ENCODE measurements around the gene PPP1R9B. TPM values are rescaled to one million over a fixed set of nuclear protein-coding genes. Genes with fewer than 3 reads are reported as not detected.

PPP1R9B gene
- total and polyA plus RNA-seq, 2 experiments from 2014 or later = 5.1 to 26.2 TPM

GRCh38 chr17:50176559-50177357 lies 26.3 kb upstream of the PPP1R9B start:
- H3K9me2 ChIP-seq (replicated peaks; ENCODE audit: insufficient read depth) = no peaks in the 10 kb centered on the region
- no peaks in the 10 kb centered on the region for H3K27me3 ChIP-seq
- no peaks in the 10 kb centered on the region for H3K36me3 ChIP-seq (replicated peaks; ENCODE audit: insufficient read depth, low read depth)
- H3K9me3 ChIP-seq (ENCODE audit: low read depth) = no peaks in the 10 kb centered on the region
- 91% methylated on average over 20 of the region's 20 CpGs for WGBS (ENCODE audit: low lambda C conversion rate, missing lambda C conversion rate)
- H3K27ac ChIP-seq = peak overlapping the region; percentile 93
- no peaks in the 10 kb centered on the region for H4K20me1 ChIP-seq (ENCODE audit: insufficient read depth, poor library complexity, severe bottlenecking)
- no peak for TF ChIP-seq EZH2 (IDR thresholded peaks at IDR 0.05; ENCODE audit: borderline replicate concordance)
- TF ChIP-seq CTCF (IDR thresholded peaks at IDR 0.05; ENCODE audit: poor library complexity) = no peak
- no peak for TF ChIP-seq EZH2phosphoT487 (IDR thresholded peaks at IDR 0.05; ENCODE audit: low read depth, severe bottlenecking, unreplicated experiment)
- no peak overlapping the region for H2AFZ ChIP-seq
- no peak for DNase-seq (ENCODE audit: low spot score)
- H3K79me2 ChIP-seq = no peaks in the 10 kb centered on the region
- H3K4me3 ChIP-seq = no peak overlapping the region
- peaks cover 47% of the 10 kb centered on the region for H3K4me1 ChIP-seq (ENCODE audit: insufficient read depth)
- H3K4me2 ChIP-seq = no peak overlapping the region

DNA sequence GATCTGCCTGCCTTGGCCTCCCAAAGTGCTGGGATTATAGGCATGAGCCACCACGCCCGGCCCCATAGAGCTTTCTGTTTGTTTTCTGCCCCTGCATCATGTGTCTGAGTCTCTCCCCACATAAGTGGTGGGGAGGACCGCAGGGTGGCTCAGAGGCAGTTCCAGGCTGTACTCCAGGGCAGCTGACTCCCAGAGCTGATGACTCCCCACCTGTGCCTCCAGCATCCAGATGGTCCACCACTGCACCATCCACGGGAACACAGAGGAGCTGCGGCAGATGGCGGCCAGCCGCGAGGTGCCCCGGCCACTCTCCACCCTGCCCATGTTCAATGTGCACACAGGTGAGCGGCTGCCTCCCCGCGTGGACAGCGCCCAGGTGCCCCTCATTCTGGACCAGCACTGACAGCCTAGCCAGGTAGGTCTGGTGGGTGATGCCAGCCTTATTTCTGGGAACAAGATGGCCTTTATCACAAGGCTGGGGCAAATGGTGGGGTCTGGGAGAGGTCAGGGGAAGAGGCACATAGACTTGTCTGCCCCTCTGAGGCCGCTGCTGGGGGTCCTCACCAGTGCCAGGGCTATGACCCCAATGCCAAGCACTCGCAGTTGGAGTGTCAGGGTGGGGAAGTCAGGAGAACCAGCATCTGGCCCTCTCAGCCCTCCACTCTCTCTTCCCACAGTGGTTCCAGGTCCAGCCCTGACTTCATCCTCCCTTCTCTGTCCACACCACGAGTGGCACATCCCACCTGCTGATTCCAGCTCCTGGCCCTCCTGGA lies 24.7 kb upstream of the PPP1R9B start:
- 90% methylated on average over 16 of the region's 16 CpGs for WGBS (ENCODE audit: low lambda C conversion rate, missing lambda C conversion rate)
- no peaks in the 10 kb centered on the region for H3K79me2 ChIP-seq
- DNase-seq (ENCODE audit: low spot score) = no peak
- peaks cover 47% of the 10 kb centered on the region for H3K4me1 ChIP-seq (ENCODE audit: insufficient read depth)
- no peaks in the 10 kb centered on the region for H3K9me3 ChIP-seq (ENCODE audit: low read depth)
- H3K4me3 ChIP-seq = no peak overlapping the region
- no peak overlapping the region for H2AFZ ChIP-seq
- peak overlapping the region; percentile 21 for H3K4me2 ChIP-seq
- H4K20me1 ChIP-seq (ENCODE audit: insufficient read depth, poor library complexity, severe bottlenecking) = no peaks in the 10 kb centered on the region
- no peaks in the 10 kb centered on the region for H3K9me2 ChIP-seq (replicated peaks; ENCODE audit: insufficient read depth)
- H3K27ac ChIP-seq = peak overlapping the region; percentile 83
- H3K27me3 ChIP-seq = no peaks in the 10 kb centered on the region
- H3K36me3 ChIP-seq (replicated peaks; ENCODE audit: insufficient read depth, low read depth) = no peaks in the 10 kb centered on the region
- TF ChIP-seq EZH2 (IDR thresholded peaks at IDR 0.05; ENCODE audit: borderline replicate concordance) = no peak
- TF ChIP-seq EZH2phosphoT487 (IDR thresholded peaks at IDR 0.05; ENCODE audit: low read depth, severe bottlenecking, unreplicated experiment) = no peak
- TF ChIP-seq CTCF (IDR thresholded peaks at IDR 0.05; ENCODE audit: poor library complexity) = no peak

GRCh38 chr17:50174444-50174843 lies 24.0 kb upstream of the PPP1R9B start:
- 82% methylated on average over 6 of the region's 6 CpGs for WGBS (ENCODE audit: low lambda C conversion rate, missing lambda C conversion rate)
- DNase-seq (ENCODE audit: low spot score) = no peak
- Histone ChIP-seq H3K9me2 (replicated peaks; ENCODE audit: insufficient read depth) (no peaks in the 10 kb centered on the region), H2AFZ (no peak overlapping the region), H3K36me3 (replicated peaks; ENCODE audit: insufficient read depth, low read depth) (no peaks in the 10 kb centered on the region), H4K20me1 (ENCODE audit: insufficient read depth, poor library complexity, severe bottlenecking) (no peaks in the 10 kb centered on the region), H3K4me1 (ENCODE audit: insufficient read depth) (peaks cover 47% of the 10 kb centered on the region), H3K27me3 (no peaks in the 10 kb centered on the region), H3K4me2 (no peak overlapping the region), H3K79me2 (no peaks in the 10 kb centered on the region), H3K4me3 (no peak overlapping the region), H3K27ac (peak overlapping the region; percentile 83), H3K9me3 (ENCODE audit: low read depth) (no peaks in the 10 kb centered on the region)
- TF ChIP-seq EZH2 (IDR thresholded peaks at IDR 0.05; ENCODE audit: borderline replicate concordance) (no peak), CTCF (IDR thresholded peaks at IDR 0.05; ENCODE audit: poor library complexity) (no peak), EZH2phosphoT487 (IDR thresholded peaks at IDR 0.05; ENCODE audit: low read depth, severe bottlenecking, unreplicated experiment) (no peak)

All from hepatocyte (in vitro differentiated cells).